Cardiac septum (tissue), 1 donor: ENCODE measurements around the gene CFC1. TPM values are rescaled to one million over a fixed set of nuclear protein-coding genes. Genes with fewer than 3 reads are reported as not detected.

Source experiments
- total RNA-seq: library from RNA; stranded (reverse); fragmentation: NEBNext Ultra II Directional; extraction: Animal tissue kit (Norgen Biotek cat#: 25700); gene quantifications from one replicate; pipeline ENCODE4 v1.2.1, GENCODE V29; 2021
- donor health status: DM: no; HTN: no; CAD: no.

The CFC1 gene
- total RNA-seq, 1 donor from 2014 or later, result not detected

Other genes starting within 250 kb of the CFC1 start
- 13.4 TPM for gene PTPN18, start 243.5 kb downstream of the CFC1 start, total RNA-seq
- gene POTEI, start 90.2 kb downstream of the CFC1 start, total RNA-seq, result not detected
- gene CFC1B, start 78.4 kb downstream of the CFC1 start, total RNA-seq, result not detected
- not detected for gene POTEJ, start 11.9 kb upstream of the CFC1 start, total RNA-seq
- gene GPR148, start 129.5 kb upstream of the CFC1 start, total RNA-seq, result not detected
- not detected for gene AMER3, start 156.0 kb upstream of the CFC1 start, total RNA-seq
- 3.9 TPM for gene ARHGEF4, start 237.3 kb upstream of the CFC1 start, total RNA-seq